ENCODE data around the gene B4GAT1. TPM values are rescaled to one million over a fixed set of nuclear protein-coding genes. Genes with fewer than 3 reads are reported as not detected.

Gene B4GAT1
- total and polyA plus RNA-seq, 2 experiments from 2014 or later, result 129 to 194 TPM

DNA sequence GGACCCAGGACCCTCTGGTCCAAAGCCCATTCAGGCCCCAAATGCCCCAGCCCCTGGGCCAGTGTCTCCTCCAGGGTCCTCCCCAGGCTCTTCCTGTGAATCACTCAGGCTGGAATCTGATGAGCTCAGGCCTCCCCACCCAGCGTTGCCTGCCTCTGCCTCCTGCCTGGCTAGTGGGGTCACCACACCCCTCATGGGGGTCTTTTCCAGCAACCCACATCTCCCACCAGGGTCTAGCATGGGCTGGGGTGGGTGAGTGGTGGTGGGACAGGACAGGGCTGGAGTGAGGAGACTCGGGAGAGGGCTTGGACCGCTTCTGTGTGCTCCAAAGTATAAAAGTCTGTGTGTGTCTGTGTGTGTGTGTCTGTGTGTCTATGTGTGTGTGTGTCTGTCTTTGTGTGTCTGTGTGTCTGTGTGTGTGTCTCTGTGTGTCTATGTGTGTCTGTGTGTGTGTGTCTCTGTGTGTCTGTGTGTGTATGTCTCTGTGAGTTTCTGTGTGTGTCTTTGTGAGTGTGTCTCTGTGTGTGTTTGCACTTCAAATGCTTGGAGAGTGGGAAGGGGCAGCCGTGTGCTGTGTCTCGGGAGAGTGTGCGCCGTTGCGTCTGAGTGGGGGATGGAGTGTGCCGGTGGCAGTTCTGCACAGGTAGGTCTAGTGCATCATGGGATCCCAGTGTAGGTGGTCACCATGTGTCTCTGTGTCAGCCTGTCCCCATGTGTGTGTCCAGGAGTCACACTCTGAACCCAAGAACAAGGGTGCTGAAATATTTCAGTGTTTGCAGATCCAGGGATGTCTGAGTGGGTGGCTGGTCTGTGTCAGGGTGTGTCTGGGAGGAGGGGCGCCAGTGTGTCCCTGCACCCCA, 20.0 kb downstream of the B4GAT1 start:
- Histone ChIP-seq H3K4me3 (no peak overlapping the region), H3K27me3 (no peaks in the 10 kb centered on the region), H3K4me1 (ENCODE audit: low read depth) (peaks cover 20% of the 10 kb centered on the region), H3K9me3 (ENCODE audit: low read depth) (no peaks in the 10 kb centered on the region), H3K27ac (no peak overlapping the region), H3K36me3 (no peaks in the 10 kb centered on the region)
- DNase-seq (ENCODE audit: low read depth in 1 of 2, low spot score in 1 of 2), result peak in 1 of 2 donors; percentile 47
- TF ChIP-seq, protein P1, sequence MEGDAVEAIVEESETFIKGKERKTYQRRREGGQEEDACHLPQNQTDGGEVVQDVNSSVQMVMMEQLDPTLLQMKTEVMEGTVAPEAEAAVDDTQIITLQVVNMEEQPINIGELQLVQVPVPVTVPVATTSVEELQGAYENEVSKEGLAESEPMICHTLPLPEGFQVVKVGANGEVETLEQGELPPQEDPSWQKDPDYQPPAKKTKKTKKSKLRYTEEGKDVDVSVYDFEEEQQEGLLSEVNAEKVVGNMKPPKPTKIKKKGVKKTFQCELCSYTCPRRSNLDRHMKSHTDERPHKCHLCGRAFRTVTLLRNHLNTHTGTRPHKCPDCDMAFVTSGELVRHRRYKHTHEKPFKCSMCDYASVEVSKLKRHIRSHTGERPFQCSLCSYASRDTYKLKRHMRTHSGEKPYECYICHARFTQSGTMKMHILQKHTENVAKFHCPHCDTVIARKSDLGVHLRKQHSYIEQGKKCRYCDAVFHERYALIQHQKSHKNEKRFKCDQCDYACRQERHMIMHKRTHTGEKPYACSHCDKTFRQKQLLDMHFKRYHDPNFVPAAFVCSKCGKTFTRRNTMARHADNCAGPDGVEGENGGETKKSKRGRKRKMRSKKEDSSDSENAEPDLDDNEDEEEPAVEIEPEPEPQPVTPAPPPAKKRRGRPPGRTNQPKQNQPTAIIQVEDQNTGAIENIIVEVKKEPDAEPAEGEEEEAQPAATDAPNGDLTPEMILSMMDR (IDR thresholded peaks at IDR 0.05; ENCODE audit: low read depth, low read length), result no peak

DNA sequence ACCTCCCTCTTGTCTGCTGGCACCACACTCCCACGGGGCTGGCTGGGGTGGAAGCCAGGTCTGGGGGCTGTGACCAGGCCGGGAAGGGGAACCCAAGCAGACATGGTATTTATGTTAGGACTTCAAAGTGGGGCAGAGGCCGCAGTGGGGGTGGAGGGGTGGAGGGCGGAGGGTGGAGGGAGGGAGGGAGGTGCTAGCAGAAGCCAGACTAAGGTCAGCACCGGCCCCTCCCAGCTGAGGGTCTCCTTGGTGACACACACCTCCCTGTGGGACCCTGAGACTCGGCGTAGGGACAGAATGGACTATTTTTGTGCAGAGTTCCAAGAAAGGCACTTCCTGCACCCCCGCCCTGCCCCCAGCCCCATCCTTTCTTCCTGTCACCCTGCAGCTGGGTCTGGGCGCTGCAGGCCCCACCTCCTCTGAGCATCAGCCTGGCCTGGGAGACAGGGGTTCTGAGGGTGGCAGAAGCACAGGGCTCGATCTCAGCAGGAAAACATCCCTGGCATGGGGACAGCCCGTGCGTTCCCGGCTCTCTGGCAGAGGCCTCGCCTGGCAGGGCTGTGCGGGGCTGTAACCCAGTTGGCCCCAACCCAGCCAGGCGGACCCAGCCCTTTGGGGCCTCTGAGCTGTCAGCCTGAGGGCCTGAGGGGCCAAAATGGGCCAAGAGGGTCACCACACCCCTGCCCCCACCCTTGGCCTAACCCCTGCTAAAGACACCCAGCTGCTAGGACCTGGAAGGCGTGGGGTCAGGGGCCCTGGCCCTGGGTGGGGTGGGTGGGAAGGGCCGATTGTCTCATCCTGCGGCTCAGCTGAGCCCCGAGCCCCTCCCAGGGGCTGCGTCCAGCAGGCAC, 20.9 kb downstream of the B4GAT1 start:
- H3K4me3 ChIP-seq, result no peak overlapping the region
- no peak overlapping the region for H3K27ac ChIP-seq
- H3K36me3 ChIP-seq, result no peaks in the 10 kb centered on the region
- H3K27me3 ChIP-seq, result no peaks in the 10 kb centered on the region
- peaks cover 14% of the 10 kb centered on the region for H3K4me1 ChIP-seq (ENCODE audit: low read depth)
- TF ChIP-seq, protein P1 (IDR thresholded peaks at IDR 0.05; ENCODE audit: low read depth, low read length), result no peak
- no peaks in the 10 kb centered on the region for H3K9me3 ChIP-seq (ENCODE audit: low read depth)
- peak in 1 of 2 donors; percentile 52 for DNase-seq (ENCODE audit: low read depth in 1 of 2, low spot score in 1 of 2)

DNA sequence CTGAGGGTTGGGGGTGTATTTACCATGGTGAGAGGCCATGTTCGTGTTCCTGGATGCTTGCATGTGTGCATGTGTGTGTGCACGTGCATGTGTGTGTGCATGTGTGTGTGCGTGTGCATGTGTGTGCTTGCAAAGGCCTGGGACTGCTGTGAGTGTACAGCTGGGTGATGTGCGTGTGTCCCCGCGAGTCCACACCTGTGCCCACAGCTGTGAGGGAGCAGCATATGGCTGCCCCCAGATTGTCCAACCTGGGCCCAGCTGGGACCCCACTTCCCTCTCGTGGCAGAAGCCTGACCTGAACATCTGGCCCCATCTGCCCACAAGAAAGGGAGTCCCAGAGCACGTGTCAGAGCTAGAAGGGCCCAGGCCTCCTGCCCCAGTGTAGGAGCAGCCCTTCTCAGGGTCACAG, 22.2 kb downstream of the B4GAT1 start:
- peaks cover 14% of the 10 kb centered on the region for H3K4me1 ChIP-seq (ENCODE audit: low read depth)
- no peaks in the 10 kb centered on the region for H3K27me3 ChIP-seq
- no peak overlapping the region for H3K27ac ChIP-seq
- no peaks in the 10 kb centered on the region for H3K9me3 ChIP-seq (ENCODE audit: low read depth)
- TF ChIP-seq, protein P1 (IDR thresholded peaks at IDR 0.05; ENCODE audit: low read depth, low read length), result no peak
- no peaks in the 10 kb centered on the region for H3K36me3 ChIP-seq
- H3K4me3 ChIP-seq, result no peak overlapping the region
- DNase-seq (ENCODE audit: low read depth in 1 of 2, low spot score in 1 of 2), result no peak

DNA sequence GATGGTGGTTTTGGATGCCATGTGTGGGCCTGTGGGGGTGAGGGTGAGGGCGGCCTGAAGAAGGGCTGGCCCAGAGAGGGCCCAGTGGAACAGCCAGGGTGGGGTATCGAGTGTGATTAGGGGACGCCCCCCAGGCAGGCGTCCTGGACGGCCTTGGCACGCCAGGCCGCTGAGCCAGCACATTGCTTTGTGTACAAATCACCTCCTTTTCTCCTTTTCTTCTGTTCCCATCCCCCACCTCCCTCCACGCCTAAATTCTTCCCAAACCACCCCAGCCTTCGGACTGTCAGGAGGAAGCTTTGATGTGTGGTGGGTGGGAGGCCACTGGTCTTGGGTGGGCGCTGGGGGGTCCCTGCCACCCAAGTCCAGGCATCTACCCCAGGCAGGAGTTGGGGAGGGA, 22.8 kb downstream of the B4GAT1 start:
- no peaks in the 10 kb centered on the region for H3K36me3 ChIP-seq
- peak in 1 of 2 donors; percentile 60 for DNase-seq (ENCODE audit: low read depth in 1 of 2, low spot score in 1 of 2)
- no peak overlapping the region for H3K27ac ChIP-seq
- H3K9me3 ChIP-seq (ENCODE audit: low read depth), result no peaks in the 10 kb centered on the region
- TF ChIP-seq, protein P1 (IDR thresholded peaks at IDR 0.05; ENCODE audit: low read depth, low read length), result no peak
- H3K4me3 ChIP-seq, result no peak overlapping the region
- no peaks in the 10 kb centered on the region for H3K27me3 ChIP-seq
- H3K4me1 ChIP-seq (ENCODE audit: low read depth), result peaks cover 14% of the 10 kb centered on the region

DNA sequence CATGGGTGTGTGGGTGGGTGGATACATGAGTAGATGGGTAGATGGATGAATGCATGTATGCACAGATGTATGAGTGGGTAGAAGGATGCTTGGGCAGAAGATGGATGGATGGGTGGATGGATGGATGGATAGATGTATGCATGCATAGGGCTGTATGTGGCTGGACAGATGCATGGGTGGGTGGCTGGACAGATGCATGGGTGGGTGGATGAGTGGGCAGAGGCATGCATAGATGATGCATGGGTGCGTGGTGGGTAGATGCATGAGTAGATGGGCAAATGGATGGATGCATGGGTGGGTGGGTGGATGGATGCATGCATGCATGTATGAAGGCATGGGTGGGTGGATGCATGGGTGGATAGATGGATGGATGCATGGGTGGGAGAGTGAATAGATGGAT, 23.7 kb downstream of the B4GAT1 start:
- H3K4me1 ChIP-seq (ENCODE audit: low read depth), result peaks cover 13% of the 10 kb centered on the region

More for the DNA sequence above, 23.7 kb downstream of the B4GAT1 start:
- TF ChIP-seq, protein P1 (IDR thresholded peaks at IDR 0.05; ENCODE audit: low read depth, low read length), result no peak
- Histone ChIP-seq H3K36me3 (no peaks in the 10 kb centered on the region), H3K4me3 (no peak overlapping the region), H3K27ac (no peak overlapping the region), H3K27me3 (no peaks in the 10 kb centered on the region), H3K9me3 (ENCODE audit: low read depth) (no peaks in the 10 kb centered on the region)
- no peak for DNase-seq (ENCODE audit: low read depth in 1 of 2, low spot score in 1 of 2)
